HG03196 (cell line): ENCODE measurements around the gene SLC25A30.

ENCODE experiments used
- ATAC-seq: cut with Tn5 transposase; IDR thresholded peaks from one replicate; pipeline ENCODE4 v1.9.1; 2021; ENCODE audit not compliant: unreplicated experiment

SLC25A30 gene

GRCh38 chr13:45417790-45418534 is at the start of gene SLC25A30:
Gene SLC25A30 (minus strand): TSS chr13:45418373. CDS start chr13:45411425, 6,948 bp downstream.
- peak; percentile 85 for ATAC-seq

DNA sequence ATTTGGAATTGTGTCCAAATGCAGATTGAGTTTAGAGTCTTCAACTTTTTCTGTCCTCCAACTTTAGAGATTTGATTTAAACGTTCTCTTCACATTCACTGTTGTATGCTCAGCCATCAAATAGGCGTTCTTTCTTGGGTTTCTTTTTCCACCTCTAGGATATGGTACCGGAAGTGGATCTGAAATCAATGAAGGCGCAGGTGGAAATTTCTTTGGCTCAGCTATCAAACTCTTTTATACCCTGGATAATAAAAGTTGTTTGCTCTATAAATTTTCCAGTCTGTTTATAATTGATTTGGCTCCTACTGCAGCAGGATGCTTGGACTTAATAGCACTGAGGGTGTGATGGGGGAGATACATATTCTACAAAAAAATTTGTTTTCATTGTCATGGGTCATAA is 48.2 kb upstream of the SLC25A30 start:
- no peak for ATAC-seq

GRCh38 chr13:45464687-45465453 is 46.7 kb upstream of the SLC25A30 start, which contains the start of gene COG3:
Gene COG3 (plus strand): TSS chr13:45464939. CDS start chr13:45465037, 98 bp downstream.
- ATAC-seq, result peak; percentile 93

GRCh38 chr13:45464141-45464686 is 46.0 kb upstream of the SLC25A30 start:
- no peak for ATAC-seq

DNA sequence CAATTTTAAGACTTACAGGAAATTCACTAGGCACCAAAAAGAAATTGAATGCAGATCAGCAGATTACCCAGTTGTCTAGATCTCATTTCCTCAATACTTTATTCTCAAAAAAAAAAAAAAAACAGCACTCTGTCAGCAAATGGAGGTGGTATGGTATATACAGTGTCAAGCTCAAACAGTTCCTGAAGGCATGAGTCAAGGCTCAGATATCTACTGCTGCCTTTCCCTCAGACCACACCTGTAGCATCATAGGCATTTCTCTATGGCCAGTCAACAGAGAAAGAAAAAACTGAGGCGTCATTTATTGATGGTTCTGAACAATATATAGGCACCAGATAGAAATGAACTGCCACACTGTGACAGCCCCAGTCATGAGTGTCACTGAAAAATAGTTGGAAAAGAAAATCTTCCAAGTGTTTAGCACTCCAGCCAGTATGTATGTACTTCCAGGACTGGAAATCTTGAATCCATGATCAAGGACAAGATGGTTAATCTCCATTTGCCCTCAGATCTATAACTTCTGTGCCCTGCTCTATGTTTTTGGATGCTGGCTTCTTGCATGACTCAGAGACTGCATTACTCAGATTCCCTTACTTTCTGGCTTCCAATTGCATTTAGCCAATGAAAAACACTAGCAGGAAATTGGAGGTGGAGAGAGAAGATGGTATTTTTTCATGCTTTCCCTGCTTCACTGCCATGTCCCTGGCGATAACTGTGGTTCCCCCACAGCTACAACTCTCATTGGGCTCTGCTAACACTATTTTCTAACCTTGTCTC is 38.2 kb upstream of the SLC25A30 start:
- ATAC-seq, result no peak

GRCh38 chr13:45454204-45454603 is 36.0 kb upstream of the SLC25A30 start:
- ATAC-seq, result no peak

DNA sequence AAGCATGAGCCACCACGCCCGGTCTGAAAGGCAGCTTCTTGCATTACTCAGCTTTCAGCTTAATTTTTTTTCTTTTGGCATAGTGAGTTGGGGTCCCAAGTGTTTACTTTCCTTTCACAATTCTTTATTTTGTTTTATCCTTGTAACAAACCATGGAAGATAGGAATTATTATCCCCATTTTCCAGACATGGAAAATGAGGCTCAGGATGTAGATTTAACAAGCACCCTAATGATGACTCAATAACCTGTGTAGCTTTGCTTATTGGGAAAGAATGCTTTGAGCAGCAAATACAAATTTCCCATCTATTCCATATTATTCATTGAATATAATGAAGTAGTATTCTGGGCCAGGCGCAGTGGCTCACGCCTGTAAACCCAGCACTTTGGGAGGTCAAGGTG is 33.1 kb upstream of the SLC25A30 start:
- no peak for ATAC-seq

- no peak for ATAC-seq
These were observed 30.9 kb upstream of the SLC25A30 start for GRCh38 chr13:45448965-45449559.

DNA sequence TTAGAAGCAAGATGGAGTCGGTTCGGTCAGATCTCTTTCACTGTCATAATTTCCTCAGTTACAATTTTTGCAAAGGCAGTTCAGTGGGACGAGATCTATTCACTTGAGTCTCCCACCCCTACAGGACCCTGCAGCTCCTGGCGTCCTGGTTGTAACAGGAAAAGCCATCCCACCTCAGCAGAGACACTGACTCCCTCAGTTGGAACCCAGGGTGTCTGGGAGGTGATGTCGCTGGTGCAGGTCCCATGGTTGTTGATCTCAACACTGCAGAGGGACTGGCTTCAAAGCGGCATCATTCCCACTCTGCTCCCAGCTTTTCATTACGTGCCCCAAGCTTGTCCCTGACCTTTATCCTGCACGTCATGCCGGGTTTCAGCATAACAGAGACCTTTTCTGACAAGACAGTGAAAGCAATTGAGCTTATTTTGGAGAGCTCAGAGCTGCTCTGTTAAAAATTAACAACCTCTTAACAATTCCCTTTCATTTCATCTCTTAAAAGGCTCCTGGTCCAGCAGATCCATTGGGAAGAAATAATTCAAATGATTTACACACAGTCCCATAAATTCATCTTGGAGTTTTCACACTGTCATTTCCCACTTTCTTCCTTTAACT is 29.0 kb upstream of the SLC25A30 start:
- no peak for ATAC-seq

GRCh38 chr13:45446181-45446580 is 28.0 kb upstream of the SLC25A30 start:
- no peak for ATAC-seq

DNA sequence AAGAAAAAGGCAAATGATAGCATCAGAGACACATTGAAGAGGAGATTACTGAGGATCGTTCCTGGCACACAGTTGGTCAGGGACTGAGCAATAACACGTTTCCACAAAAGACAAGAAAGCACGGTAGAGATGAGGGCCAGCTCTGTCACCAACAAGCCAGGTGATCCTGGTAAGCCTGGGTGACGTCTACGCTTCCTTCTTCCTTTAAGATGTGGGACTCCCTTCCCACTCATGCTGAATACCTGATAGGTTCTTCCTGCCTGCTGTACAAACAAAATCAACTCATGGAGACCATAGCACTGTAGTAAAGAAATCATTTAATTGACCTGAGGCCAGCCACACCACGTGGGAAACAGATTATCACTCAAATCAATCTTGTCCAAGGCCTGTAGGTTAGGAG is 26.9 kb upstream of the SLC25A30 start:
- no peak for ATAC-seq

- peak; percentile 71 for ATAC-seq
These were observed 23.5 kb upstream of the SLC25A30 start for GRCh38 chr13:45441633-45442032.

DNA sequence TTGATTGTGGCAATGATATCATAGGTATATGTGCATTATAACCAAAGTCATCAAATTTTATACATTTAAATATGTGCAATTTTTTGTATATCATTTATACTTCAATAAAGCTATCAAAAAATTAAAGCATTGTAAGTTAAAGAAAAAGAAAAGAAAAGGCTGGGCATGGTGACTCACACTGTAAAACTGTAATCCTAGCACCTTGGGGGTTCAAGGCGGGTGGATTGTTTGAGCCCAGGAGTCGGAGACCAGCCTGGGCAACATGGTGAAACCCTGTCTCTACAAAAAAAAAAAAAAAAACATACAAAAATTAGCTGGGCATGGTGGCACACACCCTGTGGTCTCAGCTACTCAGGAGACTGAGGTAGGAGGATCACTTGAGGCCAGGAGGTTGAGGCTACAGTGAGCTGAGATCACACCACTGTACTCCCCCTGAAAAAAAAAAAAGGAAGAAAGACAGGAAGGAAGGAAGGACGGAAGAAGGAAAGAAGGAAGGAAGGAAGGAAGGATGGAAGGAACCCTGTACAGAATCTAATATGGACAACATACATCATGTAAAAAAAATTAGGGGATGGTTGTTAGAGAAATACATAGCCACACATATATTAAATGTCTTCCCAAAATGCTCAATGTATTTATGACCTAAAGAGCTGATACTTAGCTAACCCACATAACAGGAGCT is 21.7 kb upstream of the SLC25A30 start:
- no peak for ATAC-seq

DNA sequence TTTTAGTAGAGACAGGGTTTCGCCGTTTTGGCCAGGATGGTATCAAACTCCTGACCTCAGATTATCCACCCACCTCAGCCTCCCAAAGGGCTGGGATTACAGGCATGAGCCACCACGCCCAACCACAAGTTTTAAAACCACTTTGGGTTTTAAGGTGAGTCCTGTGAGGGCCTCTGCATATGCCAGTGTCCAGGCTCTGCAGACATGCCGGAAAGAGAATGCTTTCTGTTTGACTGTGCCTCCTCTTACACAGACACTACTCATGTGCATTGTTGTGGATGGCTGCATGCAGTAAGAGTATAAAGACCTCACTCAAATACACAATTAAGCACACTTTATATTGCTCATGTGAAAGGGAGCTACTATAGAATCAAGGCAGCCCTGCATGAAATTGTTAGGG is 20.8 kb upstream of the SLC25A30 start:
- ATAC-seq, result no peak

DNA sequence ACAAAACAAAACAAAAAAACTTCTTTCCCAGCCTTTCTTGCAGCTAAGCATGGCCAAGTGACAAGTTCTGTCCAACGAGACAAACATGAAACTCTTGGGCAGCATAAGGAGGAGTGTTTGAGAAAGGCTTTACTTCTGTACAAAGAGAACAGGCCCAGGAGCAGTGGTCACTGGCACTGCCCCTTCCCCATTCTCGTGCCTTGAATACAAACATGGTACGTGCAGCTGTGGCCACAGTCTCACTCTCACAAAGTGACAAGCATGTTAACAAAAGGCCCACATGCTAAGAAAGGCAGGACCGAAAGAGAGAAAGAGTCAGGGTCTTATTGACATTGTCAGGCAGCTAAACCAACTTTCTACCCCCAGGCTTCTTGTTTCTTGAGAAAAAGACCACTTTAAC is 19.8 kb upstream of the SLC25A30 start:
- no peak for ATAC-seq

GRCh38 chr13:45436953-45437352 is 18.8 kb upstream of the SLC25A30 start:
- no peak for ATAC-seq

- no peak for ATAC-seq
These were observed 18.2 kb upstream of the SLC25A30 start for GRCh38 chr13:45436332-45436731.

DNA sequence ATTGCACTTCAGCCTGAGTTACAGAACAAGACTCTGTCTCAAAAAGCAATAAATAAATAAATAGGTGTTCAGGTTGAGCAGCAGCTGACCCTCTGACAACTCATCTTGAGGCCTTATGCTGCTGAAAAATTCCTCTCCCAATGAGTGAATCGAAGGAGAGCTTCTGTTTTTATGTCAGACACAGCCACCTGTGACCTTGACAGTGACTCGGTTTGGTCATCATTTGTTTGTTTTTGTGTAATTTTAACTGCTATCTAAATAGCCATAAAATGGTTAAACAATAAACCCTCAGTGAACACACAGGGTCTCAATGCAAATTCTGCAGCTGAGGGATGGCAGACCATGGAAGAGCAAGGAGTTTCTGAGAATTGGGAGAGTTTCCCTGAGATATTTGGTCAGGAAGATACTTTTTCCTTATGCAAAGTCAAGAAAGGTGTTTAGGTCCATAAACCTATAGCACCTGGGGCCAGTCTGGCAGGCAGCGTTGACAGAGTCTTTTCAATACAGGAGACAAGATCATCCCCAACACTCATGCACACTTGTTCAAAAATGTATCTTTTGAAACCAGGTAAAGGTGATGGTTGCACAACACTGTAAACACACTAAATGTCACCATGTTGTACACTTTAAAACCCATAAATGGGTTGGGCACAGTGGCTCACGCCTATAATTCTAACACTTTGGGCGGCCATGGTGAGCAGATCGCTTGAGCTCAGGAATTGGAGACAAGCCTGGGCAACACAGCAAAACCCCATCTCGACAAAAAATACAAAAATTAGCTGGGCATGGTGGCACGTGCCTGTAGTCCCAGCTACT is 16.6 kb upstream of the SLC25A30 start:
- no peak for ATAC-seq

DNA sequence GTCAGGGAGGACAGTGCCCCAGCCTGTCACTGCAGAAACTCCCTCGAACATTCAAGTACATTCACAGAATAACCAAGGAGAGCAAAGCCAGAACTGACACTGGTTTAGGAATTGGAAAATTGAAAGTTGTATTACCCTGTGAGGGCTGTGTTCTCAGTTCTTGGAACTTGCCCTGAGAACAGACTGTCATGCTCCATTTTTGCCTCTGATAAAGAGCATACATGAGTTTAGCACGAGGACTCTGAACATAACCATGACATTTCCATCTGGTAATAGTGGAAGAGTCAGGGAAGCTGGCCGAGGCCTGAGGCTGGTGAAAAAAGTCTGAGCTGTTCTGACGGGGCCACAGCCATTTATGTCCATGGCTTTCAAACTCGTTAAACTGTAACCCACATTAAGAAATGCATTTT is 15.2 kb upstream of the SLC25A30 start:
- no peak for ATAC-seq
